Measurements from ENCODE around the gene RAPGEF4. TPM values are rescaled to one million over a fixed set of nuclear protein-coding genes. Genes with fewer than 3 reads are reported as not detected.

The RAPGEF4 gene
- total RNA-seq, 1 experiment from 2014 or later, result 0.62 TPM

DNA sequence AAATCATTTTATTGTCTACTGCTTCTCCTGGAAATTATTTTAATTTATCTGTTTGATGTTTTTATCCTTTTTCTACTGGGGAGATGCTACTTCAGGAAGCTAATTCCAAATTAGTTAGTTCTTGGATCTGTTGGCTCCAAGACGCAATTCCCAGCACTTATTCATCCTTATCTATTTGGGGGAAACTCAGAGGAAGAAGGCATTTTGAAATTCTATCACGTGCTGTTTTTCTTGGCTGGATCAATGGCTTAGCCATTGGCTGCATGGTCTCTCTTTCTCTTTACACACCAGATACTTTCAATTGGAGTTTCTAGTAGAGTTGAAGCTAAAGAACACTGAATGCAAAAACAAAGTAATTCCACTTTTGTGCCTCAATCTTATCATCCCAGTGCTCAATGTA, 98.3 kb downstream of the RAPGEF4 start:
- TF ChIP-seq, protein P1, sequence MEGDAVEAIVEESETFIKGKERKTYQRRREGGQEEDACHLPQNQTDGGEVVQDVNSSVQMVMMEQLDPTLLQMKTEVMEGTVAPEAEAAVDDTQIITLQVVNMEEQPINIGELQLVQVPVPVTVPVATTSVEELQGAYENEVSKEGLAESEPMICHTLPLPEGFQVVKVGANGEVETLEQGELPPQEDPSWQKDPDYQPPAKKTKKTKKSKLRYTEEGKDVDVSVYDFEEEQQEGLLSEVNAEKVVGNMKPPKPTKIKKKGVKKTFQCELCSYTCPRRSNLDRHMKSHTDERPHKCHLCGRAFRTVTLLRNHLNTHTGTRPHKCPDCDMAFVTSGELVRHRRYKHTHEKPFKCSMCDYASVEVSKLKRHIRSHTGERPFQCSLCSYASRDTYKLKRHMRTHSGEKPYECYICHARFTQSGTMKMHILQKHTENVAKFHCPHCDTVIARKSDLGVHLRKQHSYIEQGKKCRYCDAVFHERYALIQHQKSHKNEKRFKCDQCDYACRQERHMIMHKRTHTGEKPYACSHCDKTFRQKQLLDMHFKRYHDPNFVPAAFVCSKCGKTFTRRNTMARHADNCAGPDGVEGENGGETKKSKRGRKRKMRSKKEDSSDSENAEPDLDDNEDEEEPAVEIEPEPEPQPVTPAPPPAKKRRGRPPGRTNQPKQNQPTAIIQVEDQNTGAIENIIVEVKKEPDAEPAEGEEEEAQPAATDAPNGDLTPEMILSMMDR (IDR thresholded peaks at IDR 0.05), result no peak
- TF ChIP-seq, protein P2, sequence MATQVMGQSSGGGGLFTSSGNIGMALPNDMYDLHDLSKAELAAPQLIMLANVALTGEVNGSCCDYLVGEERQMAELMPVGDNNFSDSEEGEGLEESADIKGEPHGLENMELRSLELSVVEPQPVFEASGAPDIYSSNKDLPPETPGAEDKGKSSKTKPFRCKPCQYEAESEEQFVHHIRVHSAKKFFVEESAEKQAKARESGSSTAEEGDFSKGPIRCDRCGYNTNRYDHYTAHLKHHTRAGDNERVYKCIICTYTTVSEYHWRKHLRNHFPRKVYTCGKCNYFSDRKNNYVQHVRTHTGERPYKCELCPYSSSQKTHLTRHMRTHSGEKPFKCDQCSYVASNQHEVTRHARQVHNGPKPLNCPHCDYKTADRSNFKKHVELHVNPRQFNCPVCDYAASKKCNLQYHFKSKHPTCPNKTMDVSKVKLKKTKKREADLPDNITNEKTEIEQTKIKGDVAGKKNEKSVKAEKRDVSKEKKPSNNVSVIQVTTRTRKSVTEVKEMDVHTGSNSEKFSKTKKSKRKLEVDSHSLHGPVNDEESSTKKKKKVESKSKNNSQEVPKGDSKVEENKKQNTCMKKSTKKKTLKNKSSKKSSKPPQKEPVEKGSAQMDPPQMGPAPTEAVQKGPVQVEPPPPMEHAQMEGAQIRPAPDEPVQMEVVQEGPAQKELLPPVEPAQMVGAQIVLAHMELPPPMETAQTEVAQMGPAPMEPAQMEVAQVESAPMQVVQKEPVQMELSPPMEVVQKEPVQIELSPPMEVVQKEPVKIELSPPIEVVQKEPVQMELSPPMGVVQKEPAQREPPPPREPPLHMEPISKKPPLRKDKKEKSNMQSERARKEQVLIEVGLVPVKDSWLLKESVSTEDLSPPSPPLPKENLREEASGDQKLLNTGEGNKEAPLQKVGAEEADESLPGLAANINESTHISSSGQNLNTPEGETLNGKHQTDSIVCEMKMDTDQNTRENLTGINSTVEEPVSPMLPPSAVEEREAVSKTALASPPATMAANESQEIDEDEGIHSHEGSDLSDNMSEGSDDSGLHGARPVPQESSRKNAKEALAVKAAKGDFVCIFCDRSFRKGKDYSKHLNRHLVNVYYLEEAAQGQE (IDR thresholded peaks at IDR 0.05; ENCODE audit: insufficient read depth in 1 of 2, low read depth in 2 of 2, low read length in 1 of 2), result no peak
- no peak for TF ChIP-seq POLR2AphosphoS5 (IDR thresholded peaks at IDR 0.05; ENCODE audit: low read depth, low read length)
- no peak for TF ChIP-seq TCF7L2 (IDR thresholded peaks at IDR 0.05; ENCODE audit: low read depth, low read length)
- TF ChIP-seq SIN3A (IDR thresholded peaks at IDR 0.05; ENCODE audit: borderline replicate concordance, insufficient read depth, low read depth, low read length), result no peak
- ChIA-PET CTCF (no interaction called here), POLR2A (no interaction called here)
- Histone ChIP-seq H3K27ac (ENCODE audit: low read length) (no peak overlapping the region), H3K4me3 (ENCODE audit: low read depth in 2 of 2, low read length in 2 of 2) (no peak overlapping the region), H3K27me3 (ENCODE audit: control insufficient read depth, insufficient read depth, low read length) (no peaks in the 10 kb centered on the region), H3K9me3 (ENCODE audit: control insufficient read depth, insufficient read depth, low read depth, low read length) (no peaks in the 10 kb centered on the region), H3K4me1 (ENCODE audit: control insufficient read depth, insufficient read depth, low read length) (no peaks in the 10 kb centered on the region), H3K36me3 (ENCODE audit: control insufficient read depth, insufficient read depth, low read length) (no peaks in the 10 kb centered on the region)
- intact Hi-C loops (cut with micrococcal nuclease; ENCODE audit: unreplicated experiment), result no loop called here
- ATAC-seq, result no peak
- BruUV-seq (replicated peaks), result no TSS peak
- no peak for DNase-seq (ENCODE audit: low read depth, low spot score)
- in situ Hi-C loops (cut with HindIII; ENCODE audit: low pct_unique_long_range_greater_than_20kb, low sequenced_read_pairs), result no loop called here

DNA sequence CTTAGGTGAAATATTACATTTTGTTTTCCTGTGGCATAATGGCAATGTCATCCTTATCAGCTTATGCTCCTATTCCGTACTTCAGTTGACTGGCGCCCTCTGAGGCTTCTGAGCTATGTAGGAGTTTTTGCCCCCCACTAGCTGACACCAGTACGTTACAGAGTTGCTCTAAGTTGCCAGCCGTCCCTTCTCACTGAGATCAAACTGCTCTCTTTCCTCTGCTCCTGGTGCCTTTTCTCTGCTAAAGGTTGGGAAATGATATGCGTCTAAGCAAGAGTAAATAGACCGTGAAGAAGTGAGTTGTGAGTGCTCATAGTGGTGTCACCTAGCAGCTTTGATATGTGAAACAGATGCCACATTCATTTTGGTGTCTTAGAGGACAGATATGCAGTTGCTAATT, 99.2 kb downstream of the RAPGEF4 start:
- H3K9me3 ChIP-seq (ENCODE audit: control insufficient read depth, insufficient read depth, low read depth, low read length), result no peaks in the 10 kb centered on the region
- CTCF ChIA-PET, result no interaction called here
- no peak for DNase-seq (ENCODE audit: low read depth, low spot score)
- no peaks in the 10 kb centered on the region for H3K27me3 ChIP-seq (ENCODE audit: control insufficient read depth, insufficient read depth, low read length)
- no peaks in the 10 kb centered on the region for H3K36me3 ChIP-seq (ENCODE audit: control insufficient read depth, insufficient read depth, low read length)
- POLR2A ChIA-PET, result no interaction called here
- no peak for ATAC-seq
- intact Hi-C loops (cut with micrococcal nuclease; ENCODE audit: unreplicated experiment), result no loop called here
- H3K4me1 ChIP-seq (ENCODE audit: control insufficient read depth, insufficient read depth, low read length), result no peaks in the 10 kb centered on the region
- H3K4me3 ChIP-seq (ENCODE audit: low read depth in 2 of 2, low read length in 2 of 2), result no peak overlapping the region
- TF ChIP-seq, protein P1 (IDR thresholded peaks at IDR 0.05), result no peak
- TF ChIP-seq, protein P2 (IDR thresholded peaks at IDR 0.05; ENCODE audit: insufficient read depth in 1 of 2, low read depth in 2 of 2, low read length in 1 of 2), result no peak
- no peak for TF ChIP-seq TCF7L2 (IDR thresholded peaks at IDR 0.05; ENCODE audit: low read depth, low read length)
- no peak for TF ChIP-seq SIN3A (IDR thresholded peaks at IDR 0.05; ENCODE audit: borderline replicate concordance, insufficient read depth, low read depth, low read length)
- no peak for TF ChIP-seq POLR2AphosphoS5 (IDR thresholded peaks at IDR 0.05; ENCODE audit: low read depth, low read length)
- H3K27ac ChIP-seq (ENCODE audit: low read length), result no peak overlapping the region
- no TSS peak for BruUV-seq (replicated peaks)
- in situ Hi-C loops (cut with HindIII; ENCODE audit: low pct_unique_long_range_greater_than_20kb, low sequenced_read_pairs), result no loop called here

Measured in Panc1 (cell line).